ENCODE data around the gene C19orf53. TPM values are rescaled to one million over a fixed set of nuclear protein-coding genes. Genes with fewer than 3 reads are reported as not detected.

The C19orf53 gene
- total and polyA plus RNA-seq, 9 of the 15 experiments (the other 6 are each of a cell fraction or from before 2014, with no cell fraction given), result 98.5 to 441 (median 164) TPM

- TF ChIP-seq YY1 (IDR thresholded peaks at IDR 0.05; ENCODE audit: borderline replicate concordance in 1 of 3, control insufficient read depth in 1 of 3, extremely low read depth in 1 of 3, insufficient read depth in 3 of 3, insufficient read length in 1 of 3, insufficient replicate concordance in 2 of 3, low read depth in 1 of 3, low read length in 2 of 3), result no peak
- TF ChIP-seq PML (IDR thresholded peaks at IDR 0.05; ENCODE audit: low read length), result no peak
- no peak for TF ChIP-seq MITF (IDR thresholded peaks at IDR 0.05)
Observed at GRCh38 chr19:13804830-13805683, 30.8 kb downstream of the C19orf53 start (continued).

- Histone ChIP-seq H3K9me3 (replicated peaks; ENCODE audit: control insufficient read depth, insufficient read depth, low read depth, low read length) (no peaks in the 10 kb centered on the region), H3K4me1 (replicated peaks in 1 of 2; ENCODE audit: control insufficient read depth in 2 of 2, insufficient read depth in 2 of 2, low read length in 2 of 2) (peaks cover 6 to 21% of the 10 kb centered on the region in 2 experiments; a peak in 4 of 5 replicates), H3K79me2 (ENCODE audit: control insufficient read depth, insufficient read depth, low read length) (no peaks in the 10 kb centered on the region), H2AFZ (ENCODE audit: low read depth, low read length) (no peak overlapping the region), H3K36me3 (ENCODE audit: control insufficient read depth, insufficient read depth, low read length) (no peaks in the 10 kb centered on the region), H3K27ac (ENCODE audit: extremely low read depth, low read depth, low read length) (no peak overlapping the region), H3K4me2 (ENCODE audit: insufficient read depth, low read length) (no peak overlapping the region), H3K4me3 (no peak overlapping the region), H3K27me3 (ENCODE audit: control insufficient read depth in 2 of 2, insufficient read depth in 2 of 2, low read length in 2 of 2) (no peaks in the 10 kb centered on the region), H3K9me1 (ENCODE audit: control insufficient read depth, insufficient read depth, low read length) (no peaks in the 10 kb centered on the region), H4K20me1 (replicated peaks; ENCODE audit: control insufficient read depth, insufficient read depth, low read length) (no peaks in the 10 kb centered on the region), H3K9ac (ENCODE audit: insufficient read depth in 1 of 2, low read depth in 2 of 2, low read length in 2 of 2) (no peak overlapping the region)
- DNase-seq (ENCODE audit: extremely low read depth in 1 of 4, low spot score in 3 of 4), result no peak
- WGBS (ENCODE audit: insufficient coverage, low coverage, missing lambda C conversion rate), result 14% methylated on average over 3 of the region's 3 CpGs
- in situ Hi-C loops (cut with MboI) (no loop called here), intact Hi-C loops (cut with micrococcal nuclease) (no loop called here)
- ATAC-seq, result no peak
- POLR2A ChIA-PET, result interaction anchor here (0.7 kb wide), 1 partner anchor 9 kb away, joined by 3 read pairs; no protein-coding TSS in a partner anchor
- CTCF ChIA-PET (ENCODE audit: low intra/inter-chr PET ratio), result no interaction called here
- no TSS peak for BruUV-seq (replicated peaks)
- FAIRE-seq, result no peak
- no peak for TF ChIP-seq E2F6 (IDR thresholded peaks at IDR 0.05; ENCODE audit: borderline replicate concordance in 1 of 2, extremely low read depth in 1 of 2, insufficient read depth in 1 of 2, insufficient read length in 1 of 2, low read depth in 1 of 2, low read length in 1 of 2, poor library complexity in 1 of 2, severe bottlenecking in 1 of 2)
- no peak for TF ChIP-seq ZNF639 (CRISPR knock-in tag; conservative IDR thresholded peaks at IDR 0.05 in 1 of 2, IDR thresholded peaks at IDR 0.05 in 1 of 2)
- no peak for TF ChIP-seq PKNOX1 (IDR thresholded peaks at IDR 0.05)
- no peak for TF ChIP-seq ZNF12 (CRISPR knock-in tag; IDR thresholded peaks at IDR 0.05)
- TF ChIP-seq ESRRA (IDR thresholded peaks at IDR 0.05; ENCODE audit: borderline replicate concordance, low read depth), result no peak
- TF ChIP-seq ZNF232 (CRISPR knock-in tag; IDR thresholded peaks at IDR 0.05), result no peak
- no peak for TF ChIP-seq CXXC5 (CRISPR knock-in tag; IDR thresholded peaks at IDR 0.05)
- TF ChIP-seq CHD1 (IDR thresholded peaks at IDR 0.05; ENCODE audit: low read length), result no peak
- no peak for TF ChIP-seq NCOR1 (IDR thresholded peaks at IDR 0.05)
Observed at GRCh38 chr19:13806728-13807127, 32.5 kb downstream of the C19orf53 start.

Measured in K562 (cell line).